ENCODE data around the gene ZER1. TPM values are rescaled to one million over a fixed set of nuclear protein-coding genes. Genes with fewer than 3 reads are reported as not detected.

The ZER1 gene
- total RNA-seq, 2 experiments from 2014 or later = 27.1 to 29.2 TPM

DNA sequence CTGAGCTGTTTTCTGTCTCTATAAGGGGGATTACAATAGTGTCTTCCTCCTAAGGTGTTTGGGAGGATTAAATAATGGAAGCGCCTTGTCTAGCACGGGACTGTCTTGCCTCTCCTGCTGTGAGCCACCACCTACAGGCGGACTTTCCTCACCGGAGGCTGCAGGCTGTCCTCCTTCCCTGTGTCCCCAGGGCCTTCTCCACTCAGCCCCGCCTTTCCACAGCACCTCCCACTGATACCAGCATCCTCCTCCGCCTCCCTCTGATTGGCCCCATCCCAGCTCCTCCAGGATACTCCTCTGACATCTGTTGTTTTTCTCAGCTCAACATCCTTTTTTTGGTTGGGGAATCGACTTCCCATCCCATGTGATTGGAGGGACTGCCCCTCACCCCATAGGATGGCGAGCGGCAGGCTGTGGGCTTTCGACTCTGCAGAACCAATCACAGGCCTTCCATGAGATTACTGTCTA, 46.9 kb downstream of the ZER1 start:
- ATAC-seq (ENCODE audit: low read depth) (peak; percentile 1), DNase-seq (no peak)
- Mint-ChIP-seq H3K36me3 (no peaks in the 10 kb centered on the region), H3K27ac (peak overlapping the region; percentile 82), H3K4me1 (peaks cover 32% of the 10 kb centered on the region), H3K27me3 (no peaks in the 10 kb centered on the region), H3K4me3 (peak overlapping the region; percentile 91), H3K9me3 (no peaks in the 10 kb centered on the region)
- POLR2A ChIA-PET = interaction anchor here (0.6 to 2.5 kb wide), 16 partner anchors 8 to 226 kb away, joined by 3 to 14 read pairs (median 5); partner anchors contain the start of genes ENDOG, SET, SPOUT1 and SPTAN1

DNA sequence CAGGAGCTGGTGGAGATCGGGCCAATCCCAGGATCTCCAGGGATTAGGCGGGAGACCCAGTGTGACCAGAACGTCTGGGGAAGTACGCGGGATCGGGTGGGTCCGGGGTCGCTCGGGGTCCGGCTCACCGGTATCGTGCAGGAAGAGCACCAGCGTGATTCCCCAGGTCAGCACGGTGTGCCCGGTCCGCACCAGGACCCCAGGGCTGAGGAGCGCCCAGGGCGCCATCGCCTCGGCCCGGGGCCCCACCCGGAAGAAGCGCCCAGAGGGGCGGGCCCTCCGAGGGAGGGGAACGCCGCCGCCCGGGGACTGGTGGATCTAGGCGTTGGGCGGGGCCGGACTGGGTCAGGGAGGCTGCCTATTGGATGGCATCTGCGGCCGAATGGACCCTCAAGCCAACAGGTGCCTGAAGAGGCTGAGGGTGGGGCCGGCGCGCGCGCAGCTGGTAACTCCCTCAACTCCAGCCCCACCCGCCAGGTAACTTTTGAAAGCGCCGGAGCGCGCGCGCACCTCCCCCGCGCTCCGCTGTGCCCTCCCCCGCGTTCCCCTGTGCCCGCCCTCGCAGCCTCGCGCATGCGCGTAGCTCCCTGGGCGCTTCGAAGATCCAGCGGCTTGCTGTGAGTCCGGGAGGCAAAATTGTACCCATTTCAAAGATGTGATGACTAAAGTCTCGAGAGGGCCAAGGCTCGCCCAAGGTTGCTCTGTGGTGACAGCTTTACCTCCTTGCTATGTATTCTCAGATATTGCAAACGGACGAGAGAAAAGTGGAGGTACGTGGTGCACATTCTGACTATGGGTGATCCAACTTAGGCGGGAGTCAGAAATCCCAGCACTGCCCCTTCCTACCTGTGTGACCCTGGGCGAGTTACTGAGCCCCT, 47.6 kb downstream of the ZER1 start, which contains the start of gene ZDHHC12:
Gene ZDHHC12, minus strand, starts transcription at position 262 of the 878 bp plus-strand sequence. Its CDS starts 34 bp downstream, at position 228.
- DNase-seq (peak; percentile 99), ATAC-seq (ENCODE audit: low read depth) (peak; percentile 99)
- no peaks in the 10 kb centered on the region for H3K36me3 Mint-ChIP-seq
- H3K9me3 Mint-ChIP-seq = no peaks in the 10 kb centered on the region
- peaks cover 32% of the 10 kb centered on the region for H3K4me1 Mint-ChIP-seq
- peak within 1 kb of the TSS; percentile 91 for H3K4me3 Mint-ChIP-seq
- no peaks in the 10 kb centered on the region for H3K27me3 Mint-ChIP-seq
- peak within 1 kb of the TSS; percentile 89 for H3K27ac Mint-ChIP-seq
- POLR2A ChIA-PET = interaction anchor here (0.5 to 2.5 kb wide), 22 partner anchors 9 to 448 kb away, joined by 3 to 14 read pairs (median 4); partner anchors contain the start of genes DYNC2I2, ENDOG, GOLGA2 and PKN3

DNA sequence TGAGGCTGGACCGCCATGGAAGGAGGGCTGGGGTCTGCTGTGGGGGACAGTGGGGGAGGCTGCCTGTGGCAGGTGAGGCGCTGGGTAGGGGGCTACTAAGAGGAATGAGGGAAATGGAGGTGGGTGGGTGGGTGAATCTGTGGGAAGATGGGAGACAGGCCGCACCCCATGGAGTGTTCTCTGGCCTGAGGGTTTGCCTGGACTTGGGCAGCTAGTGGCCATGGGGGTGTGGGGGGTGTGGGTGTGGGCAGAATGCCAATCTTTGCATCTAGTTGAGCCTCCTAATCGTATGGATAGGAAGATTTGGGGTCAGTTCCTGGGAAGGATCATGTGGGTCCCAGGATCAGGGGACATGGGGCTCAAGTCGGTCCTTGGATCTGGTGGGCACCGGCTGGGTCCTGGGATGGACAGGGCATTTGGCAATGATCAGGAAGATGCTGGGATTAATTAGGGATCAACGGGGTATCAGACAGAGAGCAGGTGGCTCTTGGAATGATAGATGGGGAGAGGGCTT, 48.3 kb downstream of the ZER1 start:
- ATAC-seq (ENCODE audit: low read depth) (no peak), DNase-seq (no peak)
- Mint-ChIP-seq H3K27me3 (no peaks in the 10 kb centered on the region), H3K9me3 (no peaks in the 10 kb centered on the region), H3K27ac (peak overlapping the region; percentile 89), H3K36me3 (no peaks in the 10 kb centered on the region), H3K4me3 (peak overlapping the region; percentile 91), H3K4me1 (peaks cover 32% of the 10 kb centered on the region)
- POLR2A ChIA-PET = interaction anchor here (0.7 to 2.5 kb wide), 9 partner anchors 10 to 170 kb away, joined by 3 to 14 read pairs (median 6); partner anchors contain the start of genes DYNC2I2, ENDOG, PKN3 and SPTAN1

DNA sequence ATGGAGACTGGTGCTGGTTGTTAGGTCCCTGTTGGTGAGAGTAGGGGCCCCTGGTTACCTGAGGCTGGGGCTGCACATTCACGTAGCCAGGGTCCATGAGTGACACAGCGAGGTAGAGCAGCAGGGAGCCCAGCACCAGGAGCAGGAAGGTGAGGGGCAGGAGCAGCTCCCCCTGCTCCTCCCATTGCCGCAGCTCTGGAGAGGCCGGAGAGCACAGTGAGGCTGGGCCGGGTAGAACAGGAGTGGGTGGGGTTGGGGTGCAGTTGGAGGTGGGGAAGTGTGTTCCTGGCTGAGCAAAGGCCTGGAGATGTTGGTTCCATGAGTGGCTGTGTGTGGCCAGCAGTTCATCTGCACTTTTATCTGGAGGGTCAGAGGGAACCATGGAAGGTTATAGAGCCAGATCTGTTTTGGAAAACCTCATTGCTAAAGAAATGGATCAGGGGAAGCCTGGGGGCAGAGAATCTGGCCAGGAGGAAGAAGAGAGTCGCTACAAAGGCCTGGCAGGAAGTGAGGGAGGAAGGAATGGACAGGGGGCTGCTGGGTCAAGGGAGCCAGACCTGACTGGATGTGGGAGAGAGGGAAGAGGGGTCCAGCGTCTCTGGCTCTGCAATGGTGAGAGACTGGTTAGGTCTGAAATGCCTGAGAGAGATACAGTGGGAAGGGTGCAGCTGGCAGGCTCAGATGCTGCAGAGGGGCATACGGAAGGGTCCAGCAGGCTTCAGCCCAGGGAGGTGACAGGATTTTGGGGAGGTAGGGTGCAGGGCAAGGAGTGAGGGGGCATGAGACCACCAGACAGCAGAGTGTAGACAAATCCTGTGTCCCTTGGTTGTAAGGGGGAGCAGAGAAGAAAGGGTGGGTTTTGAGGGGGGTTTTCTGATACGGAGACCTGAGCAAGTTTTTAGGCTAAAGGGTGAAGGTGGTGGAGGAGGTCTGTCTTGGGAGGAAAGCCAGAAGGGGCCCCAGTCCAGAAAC, 49.1 kb downstream of the ZER1 start:
- peaks cover 30% of the 10 kb centered on the region for H3K4me1 Mint-ChIP-seq
- no peaks in the 10 kb centered on the region for H3K27me3 Mint-ChIP-seq
- peaks cover 3% of the 10 kb centered on the region for H3K36me3 Mint-ChIP-seq
- POLR2A ChIA-PET = interaction anchor here (1.5 to 2.5 kb wide), 4 partner anchors 10 to 169 kb away, joined by 4 to 14 read pairs (median 8); partner anchors contain the start of genes DYNC2I2, ENDOG and SPTAN1
- no peaks in the 10 kb centered on the region for H3K9me3 Mint-ChIP-seq
- H3K27ac Mint-ChIP-seq = peak overlapping the region; percentile 89
- H3K4me3 Mint-ChIP-seq = peak overlapping the region; percentile 91
- ATAC-seq (ENCODE audit: low read depth) = no peak
- DNase-seq = no peak

DNA sequence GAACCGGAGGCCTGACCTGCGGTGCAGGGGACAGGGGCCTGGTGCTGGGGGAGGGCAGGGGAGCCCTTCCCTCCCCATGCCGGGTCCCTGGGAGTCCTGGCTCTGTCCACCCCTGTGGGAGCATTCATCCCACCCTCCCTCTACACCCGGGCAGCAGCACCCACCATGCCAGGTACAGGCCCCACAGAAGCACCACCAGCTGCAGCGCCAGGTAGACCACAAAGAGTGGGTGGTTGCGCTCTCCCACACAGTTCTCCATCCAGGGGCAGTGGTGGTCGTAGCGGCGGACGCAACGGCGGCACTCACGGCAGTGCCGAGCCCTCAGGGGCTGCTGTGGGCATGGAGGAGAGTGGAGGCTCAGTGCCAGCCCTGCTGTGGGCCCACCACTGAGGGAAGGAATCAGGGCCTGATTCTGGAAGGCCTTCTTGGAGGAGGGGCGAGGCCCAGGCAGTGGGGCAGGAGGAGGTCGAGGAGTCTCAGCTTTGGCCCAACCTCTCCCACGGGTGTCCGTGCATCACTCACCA, 50.2 kb downstream of the ZER1 start:
- Mint-ChIP-seq H3K9me3 (no peaks in the 10 kb centered on the region), H3K4me3 (no peak overlapping the region), H3K27me3 (no peaks in the 10 kb centered on the region), H3K4me1 (peaks cover 28% of the 10 kb centered on the region), H3K27ac (no peak overlapping the region), H3K36me3 (peaks cover 3% of the 10 kb centered on the region)
- DNase-seq (no peak), ATAC-seq (ENCODE audit: low read depth) (no peak)
- POLR2A ChIA-PET = no interaction called here

DNA sequence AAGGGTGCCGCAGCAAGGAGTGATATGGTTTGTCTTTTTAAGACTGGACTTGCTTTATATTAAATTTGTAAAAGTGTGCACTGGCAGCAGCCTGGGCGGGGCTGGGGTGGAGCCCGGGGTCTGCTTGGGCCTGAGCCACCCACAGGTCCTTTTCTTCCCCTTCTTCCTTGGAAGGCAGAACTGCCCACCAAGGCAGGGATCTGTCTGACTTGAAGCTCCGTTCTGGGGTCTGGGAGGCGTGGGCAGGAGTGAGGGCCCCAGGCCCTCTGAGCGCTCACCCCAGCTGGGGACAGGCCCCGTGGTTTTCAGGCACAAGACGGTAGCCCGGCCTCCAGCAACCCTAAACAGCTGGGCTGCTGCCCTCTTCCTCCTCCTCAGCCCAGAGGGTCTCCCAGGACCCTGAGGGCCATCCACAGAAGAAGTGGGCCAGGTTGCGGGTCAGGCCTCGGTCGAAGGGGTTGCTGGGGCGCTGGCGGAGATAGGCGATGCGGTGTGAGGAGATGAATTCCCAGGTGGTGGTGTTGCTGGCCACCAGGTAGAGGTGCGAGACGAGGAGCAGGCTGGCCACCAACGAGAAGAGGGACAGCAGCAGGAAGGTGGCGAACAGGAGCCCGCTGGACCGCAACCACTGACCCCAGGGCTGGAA, 50.8 kb downstream of the ZER1 start:
- Mint-ChIP-seq H3K27me3 (no peaks in the 10 kb centered on the region), H3K36me3 (peaks cover 3% of the 10 kb centered on the region), H3K4me3 (no peak overlapping the region), H3K27ac (no peak overlapping the region), H3K4me1 (peaks cover 24% of the 10 kb centered on the region), H3K9me3 (no peaks in the 10 kb centered on the region)
- POLR2A ChIA-PET = no interaction called here
- no peak for ATAC-seq (ENCODE audit: low read depth)
- DNase-seq = no peak

DNA sequence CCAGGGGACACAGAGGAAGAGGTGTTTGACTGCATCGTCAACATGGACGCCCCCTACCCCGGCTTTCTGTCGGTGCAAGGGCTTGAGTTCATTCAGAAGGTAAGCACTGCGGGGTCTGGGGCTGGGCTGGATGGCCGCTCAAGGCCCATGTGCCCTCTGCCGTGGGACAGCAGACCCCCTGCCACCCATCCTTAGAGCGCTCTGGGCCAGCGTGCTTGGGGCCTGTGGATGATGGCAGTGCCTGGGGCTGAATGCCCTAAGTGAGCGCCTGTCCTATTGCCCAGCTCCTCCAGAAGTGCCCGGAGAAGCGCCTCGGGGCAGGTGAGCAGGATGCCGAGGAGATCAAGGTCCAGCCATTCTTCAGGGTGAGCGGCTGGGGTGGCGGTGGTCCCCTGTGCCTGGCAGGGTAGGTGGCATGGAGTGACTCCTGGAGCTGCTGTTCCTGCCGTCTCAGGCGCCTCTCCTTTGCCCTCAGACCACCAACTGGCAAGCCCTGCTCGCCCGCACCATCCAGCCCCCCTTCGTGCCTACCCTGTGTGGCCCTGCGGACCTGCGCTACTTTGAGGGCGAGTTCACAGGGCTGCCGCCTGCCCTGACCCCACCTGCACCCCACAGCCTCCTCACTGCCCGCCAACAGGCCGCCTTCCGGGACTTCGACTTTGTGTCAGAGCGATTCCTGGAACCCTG, 51.7 kb downstream of the ZER1 start:
- no peak for DNase-seq
- Mint-ChIP-seq H3K4me3 (no peak overlapping the region), H3K27ac (no peak overlapping the region), H3K9me3 (no peaks in the 10 kb centered on the region), H3K4me1 (peaks cover 19% of the 10 kb centered on the region), H3K36me3 (peaks cover 3% of the 10 kb centered on the region), H3K27me3 (no peaks in the 10 kb centered on the region)
- ATAC-seq (ENCODE audit: low read depth) = no peak
- POLR2A ChIA-PET = no interaction called here

DNA sequence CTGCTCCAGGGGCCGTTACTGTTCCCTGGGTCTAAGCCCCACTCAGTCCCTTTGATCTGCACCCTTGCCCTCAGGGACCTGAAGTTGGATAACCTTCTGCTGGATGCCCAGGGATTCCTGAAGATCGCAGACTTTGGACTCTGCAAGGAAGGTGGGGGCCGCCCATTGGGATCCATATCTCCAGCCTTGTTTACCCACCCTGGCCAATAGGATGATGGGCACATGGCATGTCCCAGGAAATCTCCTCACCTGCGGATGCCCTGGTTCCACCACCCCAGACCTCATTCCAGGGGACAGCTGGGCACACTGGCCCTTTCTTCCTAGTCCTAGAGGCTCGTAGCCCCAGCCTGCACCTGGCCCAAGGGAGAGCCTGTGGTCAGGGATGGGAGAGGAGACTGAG, 53.3 kb downstream of the ZER1 start:
- no peak overlapping the region for H3K27ac Mint-ChIP-seq
- H3K4me3 Mint-ChIP-seq = no peak overlapping the region
- POLR2A ChIA-PET = no interaction called here
- H3K9me3 Mint-ChIP-seq = no peaks in the 10 kb centered on the region
- DNase-seq (no peak), ATAC-seq (ENCODE audit: low read depth) (no peak)
- H3K27me3 Mint-ChIP-seq = no peaks in the 10 kb centered on the region
- peaks cover 3% of the 10 kb centered on the region for H3K36me3 Mint-ChIP-seq
- H3K4me1 Mint-ChIP-seq = peaks cover 12% of the 10 kb centered on the region

DNA sequence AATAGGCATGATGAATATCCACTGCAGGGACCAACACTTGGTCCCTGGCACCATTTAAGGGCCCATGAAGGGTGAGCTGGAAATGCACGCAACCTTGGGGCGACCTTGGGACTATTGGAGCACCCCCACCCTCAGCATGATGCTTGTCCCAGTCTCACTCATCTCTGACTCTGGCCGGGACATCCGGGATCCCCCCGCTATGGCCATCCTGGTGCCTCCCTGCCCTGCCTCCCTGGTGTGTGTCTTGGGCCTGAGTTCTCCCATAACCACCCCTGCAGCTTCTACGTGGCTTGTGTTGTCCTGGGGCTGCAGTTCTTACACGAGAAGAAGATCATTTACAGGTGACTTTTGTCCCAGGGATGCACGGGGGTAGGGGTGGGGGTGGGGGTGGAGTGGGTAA, 53.7 kb downstream of the ZER1 start:
- H3K27me3 Mint-ChIP-seq = no peaks in the 10 kb centered on the region
- ATAC-seq (ENCODE audit: low read depth) = no peak
- peaks cover 3% of the 10 kb centered on the region for H3K36me3 Mint-ChIP-seq
- DNase-seq = no peak
- no peak overlapping the region for H3K4me3 Mint-ChIP-seq
- POLR2A ChIA-PET = no interaction called here
- H3K4me1 Mint-ChIP-seq = peaks cover 11% of the 10 kb centered on the region
- H3K27ac Mint-ChIP-seq = no peak overlapping the region
- H3K9me3 Mint-ChIP-seq = no peaks in the 10 kb centered on the region

DNA sequence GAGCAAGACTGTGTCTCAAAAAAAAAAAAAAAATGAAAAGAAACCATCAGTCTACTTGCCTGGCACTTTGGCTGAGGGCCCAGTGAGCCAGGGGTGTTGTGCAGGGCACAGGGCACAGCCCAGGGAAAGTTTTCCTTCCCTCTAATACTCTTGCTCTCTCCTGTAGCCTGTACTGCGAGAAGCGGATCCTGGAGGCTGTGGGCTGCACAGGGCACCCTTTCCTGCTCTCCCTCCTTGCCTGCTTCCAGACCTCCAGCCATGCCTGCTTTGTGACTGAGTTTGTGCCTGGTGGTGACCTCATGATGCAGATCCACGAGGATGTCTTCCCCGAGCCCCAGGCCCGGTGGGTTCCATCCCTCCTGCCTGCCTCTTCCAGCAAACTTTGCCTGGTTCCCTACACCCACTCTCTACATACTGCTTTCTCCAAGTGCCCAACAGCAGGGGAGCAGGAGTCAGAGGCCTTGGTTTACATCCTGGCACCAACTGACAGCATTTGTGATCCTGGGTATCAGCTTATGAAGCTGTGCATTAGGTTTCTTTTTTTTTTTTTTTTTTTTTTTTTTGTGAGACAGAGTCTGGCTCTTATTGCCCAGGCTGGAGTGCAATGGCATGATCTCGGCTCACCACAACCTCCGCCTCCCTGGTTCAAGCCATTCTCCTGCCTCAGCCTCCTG, 55.0 kb downstream of the ZER1 start:
- POLR2A ChIA-PET = interaction anchor here (0.7 kb wide), 2 partner anchors 32 to 232 kb away, joined by 3 to 5 read pairs; no protein-coding TSS in a partner anchor
- H3K9me3 Mint-ChIP-seq = no peaks in the 10 kb centered on the region
- no peak for ATAC-seq (ENCODE audit: low read depth)
- no peak for DNase-seq
- H3K4me3 Mint-ChIP-seq = no peak overlapping the region
- no peaks in the 10 kb centered on the region for H3K27me3 Mint-ChIP-seq
- H3K4me1 Mint-ChIP-seq = no peaks in the 10 kb centered on the region
- no peak overlapping the region for H3K27ac Mint-ChIP-seq
- peaks cover 3% of the 10 kb centered on the region for H3K36me3 Mint-ChIP-seq

DNA sequence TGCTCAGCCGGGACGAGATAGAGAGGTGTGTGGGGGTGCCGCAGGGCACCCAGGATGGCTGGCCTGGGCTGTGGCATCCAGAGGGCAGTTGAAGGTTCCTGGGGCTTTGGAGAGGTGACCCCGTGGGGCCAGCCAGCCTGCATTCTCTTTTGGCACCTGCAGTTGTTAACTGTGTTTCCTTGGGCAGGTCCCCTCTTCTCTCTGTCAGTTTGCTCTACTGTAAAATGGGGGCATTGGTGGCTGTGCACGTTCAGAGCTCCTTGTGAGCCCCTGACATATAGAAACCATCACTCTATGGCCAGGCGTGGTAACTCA, 56.3 kb downstream of the ZER1 start:
- POLR2A ChIA-PET = no interaction called here
- no peaks in the 10 kb centered on the region for H3K9me3 Mint-ChIP-seq
- peaks cover 3% of the 10 kb centered on the region for H3K36me3 Mint-ChIP-seq
- no peaks in the 10 kb centered on the region for H3K4me1 Mint-ChIP-seq
- no peak overlapping the region for H3K4me3 Mint-ChIP-seq
- DNase-seq (no peak), ATAC-seq (ENCODE audit: low read depth) (no peak)
- no peaks in the 10 kb centered on the region for H3K27me3 Mint-ChIP-seq
- H3K27ac Mint-ChIP-seq = no peak overlapping the region
